Pancreas (tissue), 10 donors: ENCODE results near the gene KRTAP10-6. TPM values are rescaled to one million over a fixed set of nuclear protein-coding genes. Genes with fewer than 3 reads are reported as not detected.
"Not testable (repeated sequence)": the region's sequence is repeated elsewhere in the genome, so short reads cannot be mapped to it uniquely, and the experiment has no call there.

ENCODE experiments used
- ATAC-seq, 4 donors: fragments of 200-7000 bp; cut with Tn5 transposase; one replicate each; pipeline versions ENCODE4 v1.8.0 to v1.9.1; 2020; ENCODE audit warnings: mild to moderate bottlenecking in 4 of 4, moderate library complexity in 4 of 4
- DNase-seq, 6 donors: peaks; one replicate each; pipeline ENCODE4 v3.0.0-alpha.2; 2020
- FAIRE-seq: peaks from 2 replicates; lab custom pipeline; 2012; peaks lifted over from hg19 to GRCh38; lab: Jason Lieb, UNC
- H3K27ac ChIP-seq, 4 donors: fragments of 200-600 bp; sonication (generic); 1 replicate in 3 of 4; 2 replicates in 1 of 4; pipeline versions ENCODE4 v1.5.0 to v1.8.0; 2020
- H3K27me3 ChIP-seq, 4 donors: fragments of 200-600 bp; one replicate each; pipeline ENCODE4 v1.8.0; 2021
- H3K36me3 ChIP-seq, 3 donors: fragments of 200-600 bp; sonication (generic) in 1 of 3; one replicate each; pipeline versions ENCODE4 v1.5.0 to v1.8.0; 2020 to 2021
- H3K4me1 ChIP-seq, 3 donors: fragments of 200-600 bp; one replicate each; pipeline ENCODE4 v1.8.0; 2021
- H3K4me3 ChIP-seq, 4 donors: fragments of 200-600 bp; sonication (generic) in 2 of 4; one replicate each; pipeline versions ENCODE4 v1.5.0 to v1.8.0; 2020 to 2021
- H3K9me3 ChIP-seq, 4 donors: fragments of 200-600 bp; one replicate each; pipeline ENCODE4 v1.8.0; 2021
- WGBS, 2 donors: extraction: QIAGEN DNeasy Blood & Tissue Kit; methylation state at CpG; one replicate each; pipeline ENCODE4 v1.1.7; 2013; 5-methylcytosine and 5-hydroxymethylcytosine counted together
- intact Hi-C, 3 donors: fragments of 100-400 bp; cut with DNase I; formaldehyde crosslinking; loops; one replicate each; pipeline versions ENCODE4 v1.11.1 to v1.14.2; 2022
- polyA plus RNA-seq, 2 donors: library from polyadenylated mRNA; stranded (reverse); fragments of 200-250 nt; gene quantifications; one replicate each; pipeline ENCODE4 v1.2.3, GENCODE V29; 2013
- total RNA-seq, 6 donors: library from RNA; stranded (reverse); fragmentation: NEBNext Ultra II Directional in 4 of 6; extraction: Animal tissue kit (Norgen Biotek cat#: 25700) in 4 of 6; gene quantifications; one replicate each; pipeline versions ENCODE4 v1.2.1 to v1.2.4, GENCODE V29; 2021 to 2023
- TF ChIP-seq, protein P1 (sequence below), 4 donors: fragments of 200-600 bp; sonication (generic) in 3 of 4; IDR thresholded peaks; one replicate each; pipeline versions ENCODE4 v1.5.0 to v1.8.0; 2021; ENCODE audit warnings: antibody characterized with exemption in 4 of 4
- donor health status: healthy with polysubstance abuse.
- donor health status: DM: no; HTN: no; CAD: no; lungs with moderate emphysema.
- donor health status: DM: no; HTN: no; CAD: no.
- donor health status: control.
- donor health status: control.
- donor health status: Bipolar disorder and iron deficiency.
- donor health status: DM: yes; HTN: yes; CAD: no.
- donor health status: DM: no; HTN: no; CAD: no.
- donor health status: DM: no; HTN: no; CAD: no.
- donor health status: DM: yes; HTN: yes; CAD: no.

The KRTAP10-6 gene
- total and polyA plus RNA-seq, 8 donors = not detected

DNA sequence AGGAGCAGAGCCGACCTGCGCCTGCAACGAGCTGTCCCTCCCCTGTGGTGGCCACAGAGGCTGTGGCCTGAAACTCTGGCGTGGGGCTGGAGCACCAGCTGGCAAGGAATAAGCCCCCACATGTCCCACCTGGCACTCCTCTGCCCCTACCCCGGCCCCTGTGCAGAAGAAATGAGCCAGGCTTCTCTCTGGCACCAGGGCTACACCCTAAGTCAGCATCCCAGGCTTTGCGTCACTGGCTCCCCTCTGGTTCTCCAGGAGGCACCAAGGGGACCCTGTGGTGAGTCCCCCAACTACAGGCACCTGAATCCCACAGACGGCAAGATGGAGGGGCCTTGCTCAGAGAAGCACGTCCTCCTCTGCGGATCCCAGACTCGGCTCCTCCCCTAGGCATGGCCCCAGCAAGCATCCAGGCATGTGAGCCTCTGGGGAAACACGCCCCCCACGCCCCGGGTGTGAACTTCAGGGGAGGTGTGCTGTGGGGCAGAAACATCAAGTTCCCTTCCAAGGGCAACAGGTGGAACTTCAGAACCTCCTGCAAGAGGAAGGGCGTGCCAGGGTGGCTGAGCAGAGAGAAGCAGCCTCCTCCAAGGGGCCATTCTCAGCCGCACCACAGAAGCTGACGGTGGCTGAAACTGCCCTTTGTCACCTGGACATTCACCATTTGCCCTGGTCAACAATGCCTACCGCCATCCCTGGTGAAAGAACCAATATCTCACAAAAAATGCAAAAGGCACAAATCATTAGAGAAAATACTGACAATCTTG lies 11.0 kb upstream of the KRTAP10-6 start:
- Histone ChIP-seq H3K27ac (no peak overlapping the region), H3K4me3 (no peak overlapping the region), H3K36me3 (no peaks in the 10 kb centered on the region), H3K27me3 (peaks cover 0 to 4% (median 0%) of the 10 kb centered on the region in 4 donors), H3K4me1 (no peaks in the 10 kb centered on the region), H3K9me3 (no peaks in the 10 kb centered on the region)
- TF ChIP-seq, protein P1, sequence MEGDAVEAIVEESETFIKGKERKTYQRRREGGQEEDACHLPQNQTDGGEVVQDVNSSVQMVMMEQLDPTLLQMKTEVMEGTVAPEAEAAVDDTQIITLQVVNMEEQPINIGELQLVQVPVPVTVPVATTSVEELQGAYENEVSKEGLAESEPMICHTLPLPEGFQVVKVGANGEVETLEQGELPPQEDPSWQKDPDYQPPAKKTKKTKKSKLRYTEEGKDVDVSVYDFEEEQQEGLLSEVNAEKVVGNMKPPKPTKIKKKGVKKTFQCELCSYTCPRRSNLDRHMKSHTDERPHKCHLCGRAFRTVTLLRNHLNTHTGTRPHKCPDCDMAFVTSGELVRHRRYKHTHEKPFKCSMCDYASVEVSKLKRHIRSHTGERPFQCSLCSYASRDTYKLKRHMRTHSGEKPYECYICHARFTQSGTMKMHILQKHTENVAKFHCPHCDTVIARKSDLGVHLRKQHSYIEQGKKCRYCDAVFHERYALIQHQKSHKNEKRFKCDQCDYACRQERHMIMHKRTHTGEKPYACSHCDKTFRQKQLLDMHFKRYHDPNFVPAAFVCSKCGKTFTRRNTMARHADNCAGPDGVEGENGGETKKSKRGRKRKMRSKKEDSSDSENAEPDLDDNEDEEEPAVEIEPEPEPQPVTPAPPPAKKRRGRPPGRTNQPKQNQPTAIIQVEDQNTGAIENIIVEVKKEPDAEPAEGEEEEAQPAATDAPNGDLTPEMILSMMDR (IDR thresholded peaks at IDR 0.05) = no peak
- intact Hi-C loops = no loop called here
- FAIRE-seq (no peak), DNase-seq (peak in 1 of 6 donors; percentile 26), ATAC-seq (no peak)
- WGBS, 2 donors = 40 to 41% methylated on average over 16 to 17 of the region's 17 CpGs

DNA sequence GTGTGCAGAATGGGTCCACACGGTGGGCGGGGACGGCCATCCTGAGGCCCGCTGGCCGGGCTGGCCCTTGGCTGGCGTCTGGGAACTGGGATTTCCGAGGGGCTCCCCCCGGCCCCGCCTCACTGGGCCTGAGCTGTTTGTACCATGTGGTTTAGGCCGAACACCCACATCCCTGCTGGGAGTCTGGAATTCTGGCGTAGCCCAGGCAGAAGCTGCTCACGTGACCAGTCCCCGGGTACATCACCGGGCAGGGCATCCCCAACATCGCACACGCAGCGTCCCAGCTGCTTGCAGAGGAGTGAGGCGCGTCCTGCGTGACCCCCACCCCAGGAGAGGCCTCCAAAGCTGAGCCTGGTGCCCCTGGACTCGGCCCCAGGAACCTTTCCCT lies 10.2 kb upstream of the KRTAP10-6 start:
- H3K36me3 ChIP-seq = no peaks in the 10 kb centered on the region
- H3K4me3 ChIP-seq = no peak overlapping the region
- peaks cover 0 to 4% (median 0%) of the 10 kb centered on the region in 4 donors for H3K27me3 ChIP-seq
- TF ChIP-seq, protein P1 (IDR thresholded peaks at IDR 0.05) = no peak
- H3K9me3 ChIP-seq = no peaks in the 10 kb centered on the region
- DNase-seq = no peak
- intact Hi-C loops = no loop called here
- no peak overlapping the region for H3K27ac ChIP-seq
- ATAC-seq = no peak
- 55 to 66% methylated on average over 20 of the region's 21 CpGs for WGBS, 2 donors
- H3K4me1 ChIP-seq = no peaks in the 10 kb centered on the region
- FAIRE-seq = no peak

DNA sequence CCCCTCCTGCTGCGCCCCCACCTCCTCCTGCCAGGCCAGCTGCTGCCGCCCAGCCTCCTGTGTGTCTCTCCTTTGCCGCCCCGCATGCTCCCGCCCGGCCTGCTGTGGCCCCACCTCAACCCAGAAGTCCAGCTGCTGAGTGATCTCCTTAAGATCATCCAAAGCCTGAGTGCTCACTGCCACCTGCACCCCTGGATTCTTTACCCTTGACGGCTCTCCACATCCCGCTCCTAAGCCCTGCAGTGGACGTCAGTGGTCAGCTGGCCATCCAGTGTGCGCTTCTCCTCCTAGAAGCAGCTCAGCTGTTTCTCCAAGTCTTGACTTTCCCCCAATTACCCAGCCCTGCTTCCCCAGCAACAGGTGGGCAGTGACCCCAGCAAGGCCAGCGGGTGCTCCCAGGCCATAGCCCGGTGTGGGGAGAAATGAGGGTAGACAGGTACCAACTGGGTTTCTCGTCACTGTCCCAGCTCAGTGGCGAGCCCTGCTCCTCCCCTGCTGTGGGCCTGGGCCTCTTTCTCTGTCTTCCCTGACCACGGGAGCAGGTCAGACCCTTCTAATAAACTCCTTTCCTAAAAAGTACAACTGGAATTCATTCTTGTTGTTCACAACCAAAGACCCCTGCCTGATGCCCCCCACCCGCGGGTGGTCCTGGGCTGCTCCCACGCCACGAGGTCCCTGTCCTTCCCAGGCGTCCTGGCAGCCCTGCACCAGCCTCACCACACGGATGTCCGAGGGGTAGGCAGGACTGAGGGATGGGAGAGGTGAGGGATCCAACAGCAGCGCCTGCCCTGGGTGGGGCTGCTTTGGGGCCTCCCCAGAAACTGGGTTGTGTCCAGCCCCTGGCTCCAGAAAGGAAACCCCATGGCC lies 9.5 kb upstream of the KRTAP10-6 start:
- FAIRE-seq (no peak), DNase-seq (peak in 1 of 6 donors; percentile 45), ATAC-seq (no peak)
- Histone ChIP-seq H3K4me1 (no peaks in the 10 kb centered on the region), H3K27me3 (peaks cover 0 to 4% (median 0%) of the 10 kb centered on the region in 4 donors), H3K4me3 (no peak overlapping the region), H3K9me3 (no peaks in the 10 kb centered on the region), H3K27ac (no peak overlapping the region), H3K36me3 (no peaks in the 10 kb centered on the region)
- intact Hi-C loops = no loop called here
- TF ChIP-seq, protein P1 (IDR thresholded peaks at IDR 0.05) = no peak
- whole genome bisulfite sequencing, 2 donors = 53 to 69% methylated on average over 23 of the region's 23 CpGs

DNA sequence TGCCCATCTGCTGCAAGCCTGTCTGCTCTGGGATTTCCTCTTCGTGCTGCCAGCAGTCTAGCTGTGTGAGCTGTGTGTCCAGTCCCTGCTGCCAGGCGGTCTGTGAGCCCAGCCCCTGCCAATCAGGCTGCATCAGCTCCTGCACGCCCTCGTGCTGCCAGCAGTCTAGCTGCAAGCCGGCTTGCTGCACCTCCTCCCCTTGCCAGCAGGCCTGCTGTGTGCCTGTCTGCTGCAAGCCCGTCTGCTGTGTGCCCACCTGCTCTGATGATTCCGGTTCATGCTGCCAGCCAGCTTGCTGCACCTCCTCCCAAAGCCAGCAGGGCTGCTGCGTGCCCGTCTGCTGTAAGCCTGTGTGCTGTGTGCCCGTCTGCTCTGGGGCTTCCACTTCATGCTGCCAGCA lies 8.8 kb upstream of the KRTAP10-6 start:
- DNase-seq = peak in 1 of 6 donors; percentile 39
- H3K27me3 ChIP-seq, H3K9me3 ChIP-seq, ATAC-seq, H3K4me3 ChIP-seq, FAIRE-seq, H3K4me1 ChIP-seq, H3K36me3 ChIP-seq, H3K27ac ChIP-seq, intact Hi-C loops: not testable (repeated sequence)
- WGBS, 2 donors = 45 to 71% methylated on average over 9 to 10 of the region's 10 CpGs

DNA sequence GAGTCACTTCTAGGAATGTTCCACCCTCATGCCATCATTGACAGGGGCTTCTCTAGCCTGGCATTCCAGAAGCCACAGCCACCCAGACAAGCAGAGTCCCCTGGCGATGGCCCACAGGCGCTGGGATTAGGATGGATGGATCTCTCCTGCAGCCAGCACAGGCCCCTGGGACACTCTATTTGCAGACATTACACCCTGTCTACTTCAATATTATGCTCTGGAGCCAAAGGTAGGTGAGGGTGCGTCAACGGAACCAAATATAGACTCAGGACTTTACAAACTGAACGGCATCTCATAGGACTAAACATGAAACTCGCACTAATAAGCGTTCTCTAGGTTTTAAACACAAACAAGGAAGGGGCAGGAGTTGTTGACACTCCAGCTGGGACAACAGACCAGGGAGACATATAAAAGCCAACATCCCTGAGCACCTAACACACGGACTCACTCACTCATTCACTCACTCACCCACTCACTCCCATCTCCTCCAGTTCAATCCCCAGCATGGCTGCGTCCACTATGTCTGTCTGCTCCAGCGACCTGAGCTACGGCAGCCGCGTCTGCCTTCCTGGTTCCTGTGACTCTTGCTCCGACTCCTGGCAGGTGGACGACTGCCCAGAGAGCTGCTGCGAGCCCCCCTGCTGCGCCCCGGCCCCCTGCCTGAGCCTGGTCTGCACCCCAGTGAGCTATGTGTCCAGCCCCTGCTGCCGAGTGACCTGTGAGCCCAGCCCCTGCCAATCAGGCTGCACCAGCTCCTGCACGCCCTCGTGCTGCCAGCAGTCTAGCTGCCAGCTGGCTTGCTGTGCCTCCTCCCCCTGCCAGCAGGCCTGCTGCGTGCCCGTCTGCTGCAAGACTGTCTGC lies 8.0 kb upstream of the KRTAP10-6 start, which contains the start of gene KRTAP10-7:
Gene KRTAP10-7, plus strand, starts transcription at position 480 of the 861 bp plus-strand sequence. Its CDS starts 25 bp downstream, at position 505.
- DNase-seq = not testable (repeated sequence)
- 45 to 55% methylated on average over 19 to 23 of the region's 23 CpGs for WGBS, 2 donors

More for the DNA sequence above, 8.0 kb upstream of the KRTAP10-6 start, which contains the start of gene KRTAP10-7:
- FAIRE-seq, H3K27ac ChIP-seq, ATAC-seq, H3K4me1 ChIP-seq, intact Hi-C loops, H3K4me3 ChIP-seq, H3K36me3 ChIP-seq, H3K9me3 ChIP-seq, H3K27me3 ChIP-seq: not testable (repeated sequence)
